ENCODE data around the gene ERAP2.
"Not testable (repeated sequence)": the region's sequence is repeated elsewhere in the genome, so short reads cannot be mapped to it uniquely, and the experiment has no call there.

The ERAP2 gene

GRCh38 chr5:96919754-96920197 is 43.5 kb downstream of the ERAP2 start:
- Mint-ChIP-seq H3K4me1 (peaks cover 42% of the 10 kb centered on the region), H3K36me3 (peaks cover 64% of the 10 kb centered on the region), H3K9me3 (no peaks in the 10 kb centered on the region), H3K4me3 (no peak overlapping the region), H3K27me3 (no peaks in the 10 kb centered on the region), H3K27ac (no peak overlapping the region)
- DNase-seq = no peak
- CTCF ChIA-PET = no interaction called here

- H3K27ac Mint-ChIP-seq = no peak overlapping the region
- H3K27me3 Mint-ChIP-seq = no peaks in the 10 kb centered on the region
- CTCF ChIA-PET = interaction anchor here (0.9 kb wide), 1 partner anchor 52 kb away, joined by 3 read pairs; no protein-coding TSS in a partner anchor
- H3K4me1 Mint-ChIP-seq = peaks cover 49% of the 10 kb centered on the region
- no peaks in the 10 kb centered on the region for H3K9me3 Mint-ChIP-seq
- no peak overlapping the region for H3K4me3 Mint-ChIP-seq
- peaks cover 66% of the 10 kb centered on the region for H3K36me3 Mint-ChIP-seq
- no peak for DNase-seq
These were observed 44.5 kb downstream of the ERAP2 start for GRCh38 chr5:96920744-96921355.

- CTCF ChIA-PET = interaction anchor here (0.6 to 0.8 kb wide), 2 partner anchors 51 to 54 kb away, joined by 3 read pairs; no protein-coding TSS in a partner anchor
- Mint-ChIP-seq H3K9me3 (no peaks in the 10 kb centered on the region), H3K4me3 (no peak overlapping the region), H3K4me1 (peaks cover 51% of the 10 kb centered on the region), H3K27me3 (no peaks in the 10 kb centered on the region), H3K36me3 (peaks cover 55% of the 10 kb centered on the region), H3K27ac (peak overlapping the region; percentile 74)
- DNase-seq = no peak
These were observed 46.4 kb downstream of the ERAP2 start for GRCh38 chr5:96922499-96923244.

- H3K4me1 Mint-ChIP-seq = peaks cover 49% of the 10 kb centered on the region
- H3K27ac Mint-ChIP-seq = peak overlapping the region; percentile 75
- peaks cover 54% of the 10 kb centered on the region for H3K36me3 Mint-ChIP-seq
- CTCF ChIA-PET = interaction anchor here (1.3 kb wide), 1 partner anchor 55 kb away, joined by 5 read pairs; no protein-coding TSS in a partner anchor
- no peaks in the 10 kb centered on the region for H3K27me3 Mint-ChIP-seq
- H3K4me3 Mint-ChIP-seq = no peak overlapping the region
- no peaks in the 10 kb centered on the region for H3K9me3 Mint-ChIP-seq
- peak; percentile 25 for DNase-seq
These were observed 47.7 kb downstream of the ERAP2 start for GRCh38 chr5:96924016-96924443.

- peaks cover 54% of the 10 kb centered on the region for H3K4me1 Mint-ChIP-seq
- H3K27ac Mint-ChIP-seq = no peak overlapping the region
These were observed 50.0 kb downstream of the ERAP2 start for GRCh38 chr5:96926276-96926675.

GRCh38 chr5:96927008-96927407 is 50.7 kb downstream of the ERAP2 start:
- peaks cover 50% of the 10 kb centered on the region for H3K36me3 Mint-ChIP-seq
- CTCF ChIA-PET = no interaction called here
- no peaks in the 10 kb centered on the region for H3K9me3 Mint-ChIP-seq
- no peak for DNase-seq
- H3K27ac Mint-ChIP-seq = no peak overlapping the region
- peaks cover 58% of the 10 kb centered on the region for H3K4me1 Mint-ChIP-seq
- no peaks in the 10 kb centered on the region for H3K27me3 Mint-ChIP-seq
- no peak overlapping the region for H3K4me3 Mint-ChIP-seq

More at GRCh38 chr5:96926276-96926675, 50.0 kb downstream of the ERAP2 start:
- DNase-seq = no peak
- CTCF ChIA-PET = no interaction called here
- Mint-ChIP-seq H3K27me3 (no peaks in the 10 kb centered on the region), H3K4me3 (no peak overlapping the region), H3K36me3 (peaks cover 50% of the 10 kb centered on the region), H3K9me3 (no peaks in the 10 kb centered on the region)

- Mint-ChIP-seq H3K4me1 (peaks cover 59% of the 10 kb centered on the region), H3K9me3 (no peaks in the 10 kb centered on the region), H3K27me3 (no peaks in the 10 kb centered on the region), H3K36me3 (peaks cover 47% of the 10 kb centered on the region), H3K27ac (no peak overlapping the region), H3K4me3 (no peak overlapping the region)
- CTCF ChIA-PET = no interaction called here
- DNase-seq = no peak
These were observed 52.8 kb downstream of the ERAP2 start for GRCh38 chr5:96928931-96929708.

- H3K27me3 Mint-ChIP-seq = no peaks in the 10 kb centered on the region
- no peak for DNase-seq
- peaks cover 53% of the 10 kb centered on the region for H3K4me1 Mint-ChIP-seq
- H3K9me3 Mint-ChIP-seq = no peaks in the 10 kb centered on the region
- CTCF ChIA-PET = no interaction called here
- H3K36me3 Mint-ChIP-seq = peaks cover 44% of the 10 kb centered on the region
- H3K27ac Mint-ChIP-seq = peak overlapping the region; percentile 28
- H3K4me3 Mint-ChIP-seq = no peak overlapping the region
These were observed 53.8 kb downstream of the ERAP2 start for GRCh38 chr5:96930058-96930457.

- H3K9me3 Mint-ChIP-seq = no peaks in the 10 kb centered on the region
- peaks cover 50% of the 10 kb centered on the region for H3K4me1 Mint-ChIP-seq
- no peaks in the 10 kb centered on the region for H3K27me3 Mint-ChIP-seq
- no peak for DNase-seq
- CTCF ChIA-PET = interaction anchor here (2.1 kb wide), 1 partner anchor 61 kb away, joined by 6 read pairs; no protein-coding TSS in a partner anchor
- H3K4me3 Mint-ChIP-seq = no peak overlapping the region
- H3K36me3 Mint-ChIP-seq = peaks cover 41% of the 10 kb centered on the region
- peak overlapping the region; percentile 25 for H3K27ac Mint-ChIP-seq
These were observed 54.3 kb downstream of the ERAP2 start for GRCh38 chr5:96930589-96930988.

GRCh38 chr5:96931037-96931436 is 54.7 kb downstream of the ERAP2 start:
- not testable (repeated sequence) for H3K9me3 Mint-ChIP-seq, H3K27me3 Mint-ChIP-seq, DNase-seq
- H3K36me3 Mint-ChIP-seq = peaks cover 40% of the 10 kb centered on the region
- H3K4me3 Mint-ChIP-seq = peak overlapping the region; percentile 84
- H3K27ac Mint-ChIP-seq = peak overlapping the region; percentile 99
- H3K4me1 Mint-ChIP-seq = peaks cover 50% of the 10 kb centered on the region
- CTCF ChIA-PET = interaction anchor here (1.5 to 2.1 kb wide), 2 partner anchors 62 to 66 kb away, joined by 3 to 6 read pairs; no protein-coding TSS in a partner anchor

- H3K27ac Mint-ChIP-seq = peak overlapping the region; percentile 99
These were observed 55.3 kb downstream of the ERAP2 start for GRCh38 chr5:96931605-96932004.

GRCh38 chr5:96932026-96932425 is 55.7 kb downstream of the ERAP2 start:
- CTCF ChIA-PET = interaction anchor here (1.0 to 2.1 kb wide), 3 partner anchors 63 to 124 kb away, joined by 3 to 6 read pairs (median 4); partner anchors contain the start of gene ERAP1
- Mint-ChIP-seq H3K27ac (peak overlapping the region; percentile 99), H3K36me3 (peaks cover 41% of the 10 kb centered on the region)

More at GRCh38 chr5:96931605-96932004, 55.3 kb downstream of the ERAP2 start:
- peaks cover 39% of the 10 kb centered on the region for H3K36me3 Mint-ChIP-seq
- H3K27me3 Mint-ChIP-seq = no peaks in the 10 kb centered on the region
- CTCF ChIA-PET = interaction anchor here (1.0 to 2.1 kb wide), 3 partner anchors 62 to 124 kb away, joined by 3 to 6 read pairs (median 4); partner anchors contain the start of gene ERAP1
- H3K4me1 Mint-ChIP-seq = peaks cover 48% of the 10 kb centered on the region
- H3K9me3 Mint-ChIP-seq = no peaks in the 10 kb centered on the region
- H3K4me3 Mint-ChIP-seq = peak overlapping the region; percentile 84
- DNase-seq = no peak

GRCh38 chr5:96933764-96934707 is 57.7 kb downstream of the ERAP2 start:
- H3K27me3 Mint-ChIP-seq = no peaks in the 10 kb centered on the region
- peak overlapping the region; percentile 84 for H3K4me3 Mint-ChIP-seq
- no peak for DNase-seq
- H3K4me1 Mint-ChIP-seq = peaks cover 60% of the 10 kb centered on the region
- peaks cover 43% of the 10 kb centered on the region for H3K36me3 Mint-ChIP-seq
- H3K9me3 Mint-ChIP-seq = no peaks in the 10 kb centered on the region
- H3K27ac Mint-ChIP-seq = peak overlapping the region; percentile 99
- CTCF ChIA-PET = interaction anchor here (1.0 to 1.4 kb wide), 4 partner anchors 27 to 228 kb away, joined by 3 to 8 read pairs (median 3); no protein-coding TSS in a partner anchor

More at GRCh38 chr5:96932026-96932425, 55.7 kb downstream of the ERAP2 start:
- no peaks in the 10 kb centered on the region for H3K27me3 Mint-ChIP-seq
- peaks cover 48% of the 10 kb centered on the region for H3K4me1 Mint-ChIP-seq
- DNase-seq = no peak
- H3K4me3 Mint-ChIP-seq = peak overlapping the region; percentile 84
- no peaks in the 10 kb centered on the region for H3K9me3 Mint-ChIP-seq

All from activated naive CD4-positive, alpha-beta T cell treated with anti-CD3 and anti-CD28 coated beads, Interleukin-2, amount 10 ng/mL, durations not matched to agents 7 days and 5 days (primary cell).